GM23338 (cell line): ENCODE measurements around the gene RAB12. TPM values are rescaled to one million over a fixed set of nuclear protein-coding genes. Genes with fewer than 3 reads are reported as not detected.
A peak's percentile ranks its signal among the peaks of the same experiment; 100 is the strongest.

Source experiments
- ATAC-seq: fragments of 200-7000 bp; cut with Tn5 transposase; 3 replicates; pipeline ENCODE4 v1.9.1; 2020
- DNase-seq: peaks from one replicate; pipeline ENCODE4 v3.0.0-alpha.2; 2015; ENCODE audit warnings: low spot score
- H2AFZ ChIP-seq: fragments of 200-600 bp; sonication (generic); 2 replicates; pipeline ENCODE4 v1.8.0; 2016; ENCODE audit warnings: antibody characterized with exemption, mild to moderate bottlenecking, moderate library complexity
- H3F3A ChIP-seq: fragments of 200-600 bp; sonication (generic); replicated peaks from 2 replicates; pipeline ENCODE4 v1.8.0; 2017; ENCODE audit warnings: antibody characterized with exemption, mixed run types, low read depth
- H3K27ac ChIP-seq: fragments of 200-600 bp; sonication (generic); 2 replicates; pipeline ENCODE4 v1.6.1; 2016; ENCODE audit warnings: low read depth
- H3K27me3 ChIP-seq: fragments of 200-600 bp; sonication (generic); 2 replicates; pipeline ENCODE4 v1.8.0; 2016; ENCODE audit warnings: mild to moderate bottlenecking, mixed run types, moderate library complexity; ENCODE audit not compliant: insufficient read depth
- H3K36me3 ChIP-seq: fragments of 200-600 bp; sonication (generic); 2 replicates; pipeline ENCODE4 v1.8.0; 2016; ENCODE audit warnings: mild to moderate bottlenecking; ENCODE audit not compliant: insufficient read depth
- H3K4me1 ChIP-seq: fragments of 200-600 bp; sonication (generic); 2 replicates; pipeline ENCODE4 v1.8.0; 2016; ENCODE audit warnings: mild to moderate bottlenecking, moderate library complexity; ENCODE audit not compliant: insufficient read depth
- H3K4me2 ChIP-seq: fragments of 200-600 bp; sonication (generic); 2 replicates; pipeline ENCODE4 v1.7.1; 2017; ENCODE audit warnings: mixed run types
- H3K4me3 ChIP-seq: fragments of 200-600 bp; sonication (generic); 2 replicates; pipeline ENCODE4 v1.6.1; 2016; ENCODE audit warnings: mixed run types
- H3K79me2 ChIP-seq: fragments of 200-600 bp; sonication (generic); replicated peaks from 2 replicates; pipeline ENCODE4 v1.8.0; 2017; ENCODE audit warnings: mild to moderate bottlenecking; ENCODE audit not compliant: insufficient read depth
- H3K9me2 ChIP-seq: fragments of 200-600 bp; sonication (generic); 2 replicates; pipeline ENCODE4 v1.8.0; 2017; ENCODE audit not compliant: insufficient read depth
- H4K20me1 ChIP-seq: fragments of 200-600 bp; sonication (generic); replicated peaks from 2 replicates; pipeline ENCODE4 v1.8.0; 2017; ENCODE audit warnings: mild to moderate bottlenecking; ENCODE audit not compliant: insufficient read depth
- H3K27ac Mint-ChIP-seq: 2 replicates; pipeline ENCODE4 v1.8.0; 2020; ENCODE audit warnings: inconsistent platforms, mild to moderate bottlenecking, moderate library complexity, mixed read lengths
- H3K27me3 Mint-ChIP-seq: 3 replicates; pipeline ENCODE4 v1.8.0; 2022; ENCODE audit warnings: low read depth, mild to moderate bottlenecking, moderate library complexity, mixed read lengths, inconsistent platforms; ENCODE audit not compliant: insufficient read depth, poor library complexity
- H3K36me3 Mint-ChIP-seq: 3 replicates; pipeline ENCODE4 v1.8.0; 2021; ENCODE audit warnings: low read depth, mild to moderate bottlenecking, inconsistent platforms, moderate library complexity, mixed read lengths
- H3K4me1 Mint-ChIP-seq: 3 replicates; pipeline ENCODE4 v1.8.0; 2020; ENCODE audit warnings: mild to moderate bottlenecking, inconsistent platforms, mixed read lengths
- H3K4me3 Mint-ChIP-seq: 3 replicates; pipeline ENCODE4 v1.8.0; 2021; ENCODE audit warnings: moderate library complexity, mild to moderate bottlenecking, inconsistent platforms, mixed read lengths
- H3K9me3 Mint-ChIP-seq: 3 replicates; pipeline ENCODE4 v1.8.0; 2020; ENCODE audit warnings: moderate library complexity, mild to moderate bottlenecking, inconsistent platforms, mixed read lengths
- CREB1 ChIP-seq: fragments of 250-450 bp; sonication (Bioruptor Pico); IDR thresholded peaks from 2 replicates; pipeline ENCODE4 v1.5.0; 2020; ENCODE audit warnings: low read depth, mild to moderate bottlenecking, moderate library complexity
- CTCF ChIP-seq, 2 experiments: fragments of 200-600 bp in 1 of 2; sonication (generic) in 1 of 2; conservative IDR thresholded peaks; 2 replicates each; pipeline versions ENCODE4 v1.5.1 to v1.6.1; 2016 to 2017; ENCODE audit warnings: antibody characterized with exemption in 2 of 2, low read depth in 2 of 2, mild to moderate bottlenecking in 2 of 2, moderate library complexity in 1 of 2
- ETS1 ChIP-seq: IDR thresholded peaks from 2 replicates; pipeline ENCODE4 v1.6.1; 2016; ENCODE audit warnings: antibody characterized with exemption
- EZH2 ChIP-seq: fragments of 200-600 bp; sonication (generic); IDR thresholded peaks from one replicate; pipeline ENCODE4 v1.8.0; 2017; ENCODE audit warnings: antibody characterized with exemption, mild to moderate bottlenecking, low read depth; ENCODE audit not compliant: unreplicated experiment
- EZH2phosphoT487 ChIP-seq: fragments of 200-600 bp; sonication (generic); IDR thresholded peaks from one replicate; pipeline ENCODE4 v1.8.1; 2018; ENCODE audit warnings: antibody characterized with exemption; ENCODE audit not compliant: unreplicated experiment
- JUNB ChIP-seq: IDR thresholded peaks from one replicate; pipeline ENCODE4 v1.6.1; 2016; ENCODE audit warnings: antibody characterized with exemption; ENCODE audit not compliant: unreplicated experiment
- NANOG ChIP-seq: IDR thresholded peaks from 2 replicates; pipeline ENCODE4 v1.6.1; 2016; ENCODE audit warnings: antibody characterized with exemption, borderline replicate concordance
- POLR2AphosphoS5 ChIP-seq: IDR thresholded peaks from 2 replicates; pipeline ENCODE4 v1.6.1; 2016; ENCODE audit warnings: antibody characterized with exemption, low read depth
- STAT1 ChIP-seq: IDR thresholded peaks from one replicate; pipeline ENCODE4 v1.6.1; 2016; ENCODE audit warnings: antibody characterized with exemption; ENCODE audit not compliant: unreplicated experiment
- ZNF114 ChIP-seq: fragments of 250-450 bp; sonication (Bioruptor Pico); IDR thresholded peaks from 2 replicates; pipeline ENCODE4 v1.5.0; 2020; ENCODE audit warnings: mild to moderate bottlenecking, moderate library complexity
- ZNF331 ChIP-seq: fragments of 250-450 bp; sonication (Bioruptor Pico); IDR thresholded peaks from 2 replicates; pipeline ENCODE4 v1.5.0; 2020; ENCODE audit warnings: low read depth, mild to moderate bottlenecking, moderate library complexity
- ZNF462 ChIP-seq: fragments of 250-450 bp; sonication (Bioruptor Pico); IDR thresholded peaks from 2 replicates; pipeline ENCODE4 v1.5.0; 2020; ENCODE audit warnings: mild to moderate bottlenecking, moderate library complexity
- polyA plus RNA-seq: library from polyadenylated mRNA; unstranded; fragments of >200 nt; fragmentation: Nextera tagmentation; extraction: Ambion mirVana; gene quantifications from 2 replicates; pipeline ENCODE4 v1.2.1, GENCODE V29; 2016
- total RNA-seq: library from RNA; depleted of rRNA; stranded (reverse); fragments of >200 nt; shearing (Covaris generic); gene quantifications from 2 replicates; pipeline ENCODE4 v1.2.3, GENCODE V29; 2014

RAB12 gene
- total and polyA plus RNA-seq, 2 experiments from 2014 or later = 16.7 to 80.4 TPM

- no peak for TF ChIP-seq CTCF (conservative IDR thresholded peaks at IDR 0.05; ENCODE audit: low read depth in 2 of 2)
These were observed 24.4 kb upstream of the RAB12 start (continued) for GRCh38 chr18:8584798-8585197.

- Histone ChIP-seq H3K4me2 (no peak overlapping the region), H3K79me2 (no peaks in the 10 kb centered on the region), H3K36me3 (no peaks in the 10 kb centered on the region), H4K20me1 (no peaks in the 10 kb centered on the region), H3F3A (no peaks in the 10 kb centered on the region), H3K27ac (no peak overlapping the region), H3K9me2 (no peaks in the 10 kb centered on the region), H3K4me1 (no peaks in the 10 kb centered on the region), H2AFZ (peak overlapping the region; percentile 43), H3K4me3 (no peak overlapping the region), H3K27me3 (no peaks in the 10 kb centered on the region)
- DNase-seq (no peak), ATAC-seq (no peak)
- H3K27ac Mint-ChIP-seq = no peak overlapping the region
- no peaks in the 10 kb centered on the region for H3K36me3 Mint-ChIP-seq
- peaks cover 6% of the 10 kb centered on the region for H3K4me1 Mint-ChIP-seq
- H3K4me3 Mint-ChIP-seq = no peak overlapping the region
- peaks cover 10% of the 10 kb centered on the region for H3K27me3 Mint-ChIP-seq
- H3K9me3 Mint-ChIP-seq = no peaks in the 10 kb centered on the region
- no peak for TF ChIP-seq ZNF331
- TF ChIP-seq CREB1 (CRISPR knock-in tag) = no peak
- no peak for TF ChIP-seq STAT1
- no peak for TF ChIP-seq ZNF462
- no peak for TF ChIP-seq CTCF (conservative IDR thresholded peaks at IDR 0.05; ENCODE audit: low read depth in 2 of 2)
- TF ChIP-seq JUNB = no peak
- TF ChIP-seq POLR2AphosphoS5 = no peak
- TF ChIP-seq ETS1 = no peak
- TF ChIP-seq NANOG = no peak
- no peak for TF ChIP-seq EZH2
- TF ChIP-seq ZNF114 = no peak
- TF ChIP-seq EZH2phosphoT487 = no peak
These were observed 22.3 kb upstream of the RAB12 start for GRCh38 chr18:8586941-8587340.
